VCaP (cell line): ENCODE results near the gene ATP12A.

Experiments used
- H3K27ac ChIP-seq: fragments of 450-650 bp; 2 replicates; pipeline ENCODE4 v1.5.1; 2017
- TF ChIP-seq, protein P1 (sequence below): fragments of 450-650 bp; conservative IDR thresholded peaks from 2 replicates; pipeline ENCODE4 v1.5.1; 2017; ENCODE audit warnings: mild to moderate bottlenecking, moderate library complexity

The ATP12A gene

DNA sequence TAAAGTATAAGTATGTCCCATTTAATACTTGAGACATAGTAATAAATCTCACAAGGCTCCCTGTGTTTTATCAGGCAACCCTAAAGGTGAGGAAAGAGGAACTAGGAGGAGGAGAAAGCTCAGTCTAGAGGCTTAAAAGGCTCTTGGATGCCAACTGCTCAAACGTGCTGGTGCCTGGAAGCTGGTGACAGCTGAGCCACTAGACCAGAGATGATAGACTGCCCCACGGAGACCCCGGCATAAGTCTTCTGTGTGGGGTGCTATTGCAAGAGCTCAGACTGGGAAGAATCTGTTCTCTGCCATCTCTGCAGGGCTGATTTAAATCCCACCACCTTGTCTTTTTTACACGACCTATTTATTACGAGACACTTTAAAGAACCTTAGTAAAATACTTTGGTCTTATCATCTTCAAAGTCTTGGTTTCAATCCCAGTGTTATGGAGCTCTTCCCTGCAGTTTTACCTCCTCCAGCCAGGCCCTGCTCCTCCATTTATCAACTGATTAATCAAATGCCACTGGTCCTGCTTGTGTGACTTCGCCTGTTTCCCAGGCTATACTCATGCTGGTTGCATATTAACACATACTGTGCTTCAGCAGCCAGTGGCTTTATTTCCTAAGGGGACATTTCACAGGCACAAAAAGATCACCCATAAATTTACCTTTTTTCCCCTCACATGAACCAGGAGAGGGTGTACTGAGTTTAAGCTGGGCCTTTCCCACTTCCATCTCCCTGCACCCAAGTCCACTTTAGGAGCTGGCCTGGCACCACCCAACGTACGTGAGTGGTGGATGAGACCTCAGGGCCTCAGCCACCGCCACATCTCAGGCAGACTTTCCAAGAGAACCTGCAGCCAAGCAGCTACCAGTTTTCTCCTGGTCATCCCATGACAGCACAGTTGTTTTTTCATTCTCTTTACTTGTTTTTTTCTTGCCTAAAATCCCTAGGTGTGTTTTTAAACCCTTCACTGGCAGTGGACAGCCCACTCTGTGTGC lies 7.8 kb upstream of the ATP12A start:
- TF ChIP-seq, protein P1, sequence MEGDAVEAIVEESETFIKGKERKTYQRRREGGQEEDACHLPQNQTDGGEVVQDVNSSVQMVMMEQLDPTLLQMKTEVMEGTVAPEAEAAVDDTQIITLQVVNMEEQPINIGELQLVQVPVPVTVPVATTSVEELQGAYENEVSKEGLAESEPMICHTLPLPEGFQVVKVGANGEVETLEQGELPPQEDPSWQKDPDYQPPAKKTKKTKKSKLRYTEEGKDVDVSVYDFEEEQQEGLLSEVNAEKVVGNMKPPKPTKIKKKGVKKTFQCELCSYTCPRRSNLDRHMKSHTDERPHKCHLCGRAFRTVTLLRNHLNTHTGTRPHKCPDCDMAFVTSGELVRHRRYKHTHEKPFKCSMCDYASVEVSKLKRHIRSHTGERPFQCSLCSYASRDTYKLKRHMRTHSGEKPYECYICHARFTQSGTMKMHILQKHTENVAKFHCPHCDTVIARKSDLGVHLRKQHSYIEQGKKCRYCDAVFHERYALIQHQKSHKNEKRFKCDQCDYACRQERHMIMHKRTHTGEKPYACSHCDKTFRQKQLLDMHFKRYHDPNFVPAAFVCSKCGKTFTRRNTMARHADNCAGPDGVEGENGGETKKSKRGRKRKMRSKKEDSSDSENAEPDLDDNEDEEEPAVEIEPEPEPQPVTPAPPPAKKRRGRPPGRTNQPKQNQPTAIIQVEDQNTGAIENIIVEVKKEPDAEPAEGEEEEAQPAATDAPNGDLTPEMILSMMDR, result no peak
- H3K27ac ChIP-seq, result 0 out of 2 replicates have a peak overlapping the region, but pooled peaks have one; percentile 36

DNA sequence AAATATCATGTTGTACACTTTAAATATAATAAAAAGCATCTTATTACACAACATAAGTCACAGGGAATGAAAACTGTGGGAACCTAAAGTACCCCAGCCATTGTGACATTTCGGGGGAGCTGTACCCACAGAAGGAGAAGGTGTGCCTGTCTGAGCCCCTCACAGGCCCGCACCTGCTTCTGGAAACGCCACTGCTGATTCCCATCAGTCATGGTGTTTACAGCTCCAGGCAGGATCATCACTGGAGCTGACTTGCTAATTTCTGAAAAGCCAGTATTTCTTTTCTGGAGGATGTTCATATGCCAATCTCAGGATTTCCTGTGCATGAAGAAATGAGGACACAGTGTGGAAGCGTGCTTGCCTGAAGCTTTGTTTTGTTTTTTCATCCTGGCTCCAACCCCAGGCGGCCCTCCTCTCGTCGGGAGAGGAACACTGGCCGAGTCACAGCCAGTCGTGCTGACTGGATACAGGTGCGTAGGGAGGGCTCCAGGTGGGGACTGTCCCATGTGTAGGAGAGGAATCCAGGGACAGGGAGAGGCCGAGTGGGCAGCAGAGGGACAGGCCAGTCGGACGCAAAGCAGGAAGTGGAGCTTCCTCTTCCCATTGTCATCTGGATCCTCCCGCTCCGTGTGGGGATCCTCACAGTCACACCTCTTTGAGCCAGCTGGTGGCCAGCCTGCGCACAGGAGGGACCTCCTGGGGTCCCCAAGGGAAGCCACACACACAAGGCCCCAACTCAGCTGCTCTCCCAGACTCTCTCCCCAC lies 4.2 kb upstream of the ATP12A start:
- TF ChIP-seq, protein P1, result no peak
- H3K27ac ChIP-seq, result no peak overlapping the region

DNA sequence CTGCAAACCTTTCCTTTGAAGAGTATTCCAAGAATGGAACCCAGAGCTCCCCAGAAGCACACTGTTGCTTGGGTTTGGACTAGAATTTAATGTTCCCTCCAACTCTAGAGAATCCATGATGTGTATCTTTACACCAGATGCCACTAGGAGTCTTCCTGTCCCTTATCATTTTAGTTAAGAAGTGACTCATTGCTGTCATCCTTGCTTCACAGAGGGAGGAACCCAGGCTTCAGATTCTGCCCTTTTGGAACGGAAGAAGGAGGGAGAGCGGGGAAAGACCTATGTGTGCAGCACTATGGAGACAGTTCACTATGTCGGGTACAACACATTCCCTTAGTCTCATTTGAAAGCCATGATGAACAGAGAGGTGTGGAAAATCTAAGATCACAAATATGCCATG lies 2.1 kb upstream of the ATP12A start:
- TF ChIP-seq, protein P1, result no peak
- H3K27ac ChIP-seq, result no peak overlapping the region

DNA sequence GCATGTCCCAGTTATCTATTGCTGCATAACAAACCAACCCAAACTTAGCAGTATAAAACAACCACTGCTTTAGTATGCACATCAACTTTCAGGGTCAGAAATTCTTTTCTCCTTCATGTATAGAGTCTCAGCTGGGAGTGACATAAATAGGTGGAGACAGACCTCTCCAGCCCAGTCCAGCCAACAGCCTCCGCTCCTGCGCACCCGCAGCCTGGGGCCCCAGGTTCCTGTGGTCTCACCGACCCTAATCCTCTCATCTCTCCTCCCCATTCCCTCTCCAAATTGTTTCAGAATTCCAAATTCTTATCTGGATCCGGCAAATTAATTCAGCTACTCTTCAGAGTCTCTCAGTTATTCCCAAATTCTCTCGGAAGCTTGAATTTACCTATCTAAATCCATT lies 522 bp upstream of the ATP12A start:
- TF ChIP-seq, protein P1, result no peak
- no peak overlapping the region for H3K27ac ChIP-seq

DNA sequence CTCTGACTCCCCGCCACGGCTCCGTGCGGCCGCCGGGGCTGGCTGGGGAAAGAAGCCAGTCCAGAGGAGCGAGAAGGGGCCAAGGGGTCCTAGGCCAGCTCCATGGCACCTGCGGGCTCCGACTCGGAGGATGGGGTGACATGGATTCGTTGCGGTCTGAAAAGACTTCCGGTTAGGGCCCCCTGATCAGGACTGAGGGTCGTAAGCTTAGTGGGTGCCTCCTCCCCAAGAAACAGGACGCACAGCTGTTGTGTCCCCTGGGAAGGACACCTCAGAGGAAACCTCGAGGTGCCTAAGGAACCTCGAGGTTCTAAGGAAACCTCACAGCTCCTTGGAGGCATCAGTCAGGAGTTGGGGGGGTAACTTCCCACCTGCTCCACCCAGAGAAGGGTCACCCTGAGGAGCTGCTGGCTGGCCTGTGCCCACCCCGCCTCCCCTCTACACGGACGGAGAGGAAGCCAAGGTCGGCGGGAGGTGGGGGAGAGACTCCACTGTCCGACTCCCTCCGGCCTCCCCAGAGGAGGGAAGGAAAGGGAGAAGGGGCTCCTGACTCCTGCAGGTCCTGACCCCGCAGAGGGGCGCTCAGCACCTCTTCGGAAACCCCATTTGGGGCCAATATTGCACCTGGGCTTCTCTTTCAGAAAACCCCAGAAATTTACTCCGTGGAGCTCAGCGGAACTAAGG lies 855 bp downstream of the ATP12A start:
- peak overlapping the region; percentile 24; the same call in 1 of the 2 replicates for H3K27ac ChIP-seq
- TF ChIP-seq, protein P1, result no peak

DNA sequence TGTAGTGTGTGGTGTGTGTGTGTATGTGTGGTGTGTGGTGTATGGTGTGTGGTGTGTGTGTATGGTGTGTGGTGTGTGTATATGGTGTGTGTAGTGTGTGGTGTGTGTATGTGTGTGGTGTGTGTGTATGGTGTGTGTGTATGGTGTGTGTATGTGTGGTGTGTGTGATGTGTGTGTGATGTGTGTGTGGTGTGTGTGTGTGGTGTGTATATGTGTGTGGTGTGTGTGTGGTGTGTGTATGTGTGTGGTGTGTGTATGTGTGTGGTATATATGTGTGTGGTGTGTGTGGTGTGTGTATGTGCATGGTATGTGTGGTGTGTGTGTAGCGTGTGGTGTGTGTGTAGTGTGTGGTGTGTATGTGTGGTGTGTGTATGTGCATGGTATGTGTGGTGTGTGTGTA lies 1.7 kb downstream of the ATP12A start:
- H3K27ac ChIP-seq, result no peak overlapping the region
- TF ChIP-seq, protein P1, result no peak

DNA sequence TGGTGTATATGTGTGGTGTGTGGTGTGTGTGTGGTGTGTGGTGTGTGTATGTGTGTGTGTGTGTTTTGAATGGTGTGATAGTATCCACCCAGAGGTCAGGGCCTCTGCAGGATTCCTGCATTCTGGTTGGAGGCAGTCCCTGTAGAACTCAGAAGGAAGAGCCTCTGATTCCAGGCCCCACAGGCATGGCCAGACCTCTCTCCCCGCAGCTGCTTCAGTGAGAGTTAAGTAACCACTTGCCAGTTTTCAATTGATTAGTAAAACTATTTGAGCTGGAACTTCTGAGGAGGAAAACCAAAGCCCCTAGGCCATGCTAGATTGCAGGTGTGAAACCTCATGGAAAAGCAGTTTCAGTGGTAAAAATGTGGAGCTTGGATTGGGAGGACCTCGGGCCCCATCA lies 2.1 kb downstream of the ATP12A start:
- TF ChIP-seq, protein P1, result no peak
- H3K27ac ChIP-seq, result no peak overlapping the region
